GM12872 (cell line): ENCODE measurements around the gene GLT8D1.

Experiments used
- CTCF ChIP-seq: IDR thresholded peaks from 3 replicates; pipeline ENCODE4 v1.5.1; 2011; ENCODE audit warnings: low read depth, mild to moderate bottlenecking, low read length, moderate library complexity; ENCODE audit not compliant: insufficient read depth

The GLT8D1 gene

GRCh38 chr3:52705688-52706686 lies at the start of gene GLT8D1, which contains the start of gene SPCS1:
Gene GLT8D1 (minus strand): TSS chr3:52705791. CDS start chr3:52700460, 5,331 bp downstream.
Gene SPCS1 (plus strand): TSS chr3:52706106. CDS start chr3:52706247, 141 bp downstream.
- no peak for TF ChIP-seq CTCF

DNA sequence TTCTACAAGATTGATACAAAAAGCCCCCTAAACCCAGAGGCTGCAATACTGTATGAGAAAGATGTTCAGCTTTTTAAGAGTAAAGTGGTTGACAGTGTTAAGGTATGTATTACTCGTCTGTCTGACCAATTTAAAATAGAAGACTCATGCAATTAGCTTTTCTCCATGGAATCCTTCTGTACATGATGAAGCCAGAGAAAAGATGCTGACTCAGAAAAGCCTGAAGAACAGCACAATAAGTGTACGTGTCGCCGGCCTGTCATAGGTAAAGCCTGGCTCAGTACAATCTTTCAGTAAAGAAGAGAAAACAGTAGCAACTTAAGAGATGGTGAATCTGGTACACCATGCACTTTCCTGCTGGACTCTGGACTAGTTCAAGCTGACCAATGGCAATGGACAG lies 48.8 kb upstream of the GLT8D1 start:
- TF ChIP-seq CTCF, result no peak

GRCh38 chr3:52752045-52752660 lies 46.6 kb upstream of the GLT8D1 start:
- TF ChIP-seq CTCF, result no peak

- no peak for TF ChIP-seq CTCF
Observed at GRCh38 chr3:52743721-52744120, 38.1 kb upstream of the GLT8D1 start.

GRCh38 chr3:52743152-52743551 lies 37.6 kb upstream of the GLT8D1 start:
- no peak for TF ChIP-seq CTCF

- peak; percentile 55 for TF ChIP-seq CTCF
Observed at GRCh38 chr3:52742418-52743041, 36.9 kb upstream of the GLT8D1 start.

DNA sequence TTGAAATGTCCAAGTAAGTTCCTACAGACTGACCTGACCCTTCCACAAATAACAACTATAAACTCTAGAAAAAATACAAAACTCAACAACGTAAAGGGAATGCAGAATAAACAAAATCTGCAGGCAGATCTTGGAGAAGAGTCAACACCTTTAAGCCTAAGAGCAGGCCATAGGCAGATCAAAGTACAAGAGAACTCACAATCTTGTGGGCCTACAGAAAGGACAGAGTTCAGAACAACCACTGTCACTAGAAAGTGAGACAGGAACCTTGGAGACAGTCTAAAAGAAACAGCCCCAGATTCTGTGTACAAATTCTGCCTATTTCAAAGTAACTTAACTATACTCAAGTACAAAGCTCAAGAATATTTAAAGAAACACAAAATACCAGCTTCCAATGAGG lies 34.1 kb upstream of the GLT8D1 start:
- TF ChIP-seq CTCF, result no peak
